ENCODE results near the gene NOG.

DNA sequence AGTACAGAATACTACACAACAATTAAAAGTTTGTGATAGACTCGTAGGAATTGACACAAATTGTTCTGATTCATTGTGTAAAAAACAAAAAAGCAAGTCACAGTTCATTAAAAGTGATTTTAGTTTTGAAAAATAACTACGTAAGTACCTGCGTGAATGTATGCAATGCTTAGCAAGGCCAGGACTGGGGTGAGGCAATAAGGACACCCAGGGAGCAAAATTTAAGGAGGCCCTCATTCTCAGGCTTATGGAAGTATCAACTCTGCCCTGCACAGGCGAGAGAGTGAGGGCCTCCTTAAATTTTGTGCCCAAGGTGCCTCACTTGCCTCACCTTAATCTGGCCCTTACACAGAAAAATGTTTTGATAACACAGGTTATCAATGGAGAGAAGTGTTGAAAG lies 31.4 kb downstream of the NOG start:
- TF ChIP-seq CTCF (conservative IDR thresholded peaks at IDR 0.05; ENCODE audit: low read length) (no peak), EZH2phosphoT487 (IDR thresholded peaks at IDR 0.05; ENCODE audit: borderline replicate concordance) (no peak)

All from Loucy (cell line).